IMR-90 (cell line): ENCODE data around the gene GRM5. TPM values are rescaled to one million over a fixed set of nuclear protein-coding genes. Genes with fewer than 3 reads are reported as not detected.
A peak's percentile ranks its signal among the peaks of the same experiment; 100 is the strongest.
"Not testable (repeated sequence)": the region's sequence is repeated elsewhere in the genome, so short reads cannot be mapped to it uniquely, and the experiment has no call there.

Experiments
- ATAC-seq: fragments of 200-7000 bp; cut with Tn5 transposase; 2 replicates; pipeline ENCODE4 v1.9.1; 2020; ENCODE audit warnings: low read depth, mild to moderate bottlenecking, moderate library complexity
- BruUV-seq: library from RNA; stranded (reverse); fragments of 400-500 nt; replicated peaks from 2 replicates; lab custom pipeline; 2021; lab: Mats Ljungman, UMichigan
- CTCF ChIA-PET: fragments of 300-600 bp; formaldehyde crosslinking; extraction: SDS; loops from one replicate; lab custom pipeline; 2021; ENCODE audit warnings: antibody characterized with exemption; lab: Yijun Ruan, JAX
- POLR2A ChIA-PET: fragments of 300-600 bp; sonication (Branson Sonifier 250); formaldehyde crosslinking; loops from one replicate; lab custom pipeline; 2022; ENCODE audit warnings: antibody characterized with exemption; ENCODE audit not compliant: unreplicated experiment; lab: Charles Lee
- DNase-seq: peaks from one replicate; pipeline ENCODE4 v3.0.0; 2013
- H2AFZ ChIP-seq: replicated peaks from 2 replicates; pipeline ENCODE3; 2013; ENCODE audit warnings: low read length, mild to moderate bottlenecking; ENCODE audit not compliant: poor library complexity
- H2AK5ac ChIP-seq: 2 replicates; pipeline ENCODE4 v1.6.1; 2013; ENCODE audit warnings: low read depth, low read length, inconsistent platforms
- H2AK9ac ChIP-seq: replicated peaks from 2 replicates; pipeline ENCODE3; 2013; ENCODE audit warnings: mild to moderate bottlenecking, low read depth, low read length, moderate library complexity; ENCODE audit not compliant: poor library complexity
- H2BK120ac ChIP-seq: 2 replicates; pipeline ENCODE4 v1.6.1; 2013; ENCODE audit warnings: low read depth, low read length, inconsistent platforms
- H2BK15ac ChIP-seq: 3 replicates; pipeline ENCODE4 v1.6.1; 2013; ENCODE audit warnings: low read depth, low read length, inconsistent platforms
- H2BK20ac ChIP-seq: 2 replicates; pipeline ENCODE4 v1.6.1; 2013; ENCODE audit warnings: low read depth, mild to moderate bottlenecking, inconsistent platforms, low read length, moderate library complexity
- H2BK5ac ChIP-seq: 2 replicates; pipeline ENCODE4 v1.6.1; 2013; ENCODE audit warnings: mild to moderate bottlenecking, low read depth, low read length, inconsistent platforms; ENCODE audit not compliant: poor library complexity, severe bottlenecking
- H3K14ac ChIP-seq: replicated peaks from 2 replicates; pipeline ENCODE4 v1.6.1; 2013; ENCODE audit warnings: low read depth, low read length, inconsistent platforms
- H3K18ac ChIP-seq: 2 replicates; pipeline ENCODE4 v1.6.1; 2013; ENCODE audit warnings: low read depth, low read length, control low read depth
- H3K23ac ChIP-seq: 2 replicates; pipeline ENCODE4 v1.6.1; 2013; ENCODE audit warnings: low read depth, low read length, inconsistent platforms
- H3K27ac ChIP-seq: 2 replicates; pipeline ENCODE4 v1.5.1; 2013; ENCODE audit warnings: mild to moderate bottlenecking, control low read depth, low read length; ENCODE audit not compliant: insufficient read depth
- H3K27me3 ChIP-seq: 2 replicates; pipeline ENCODE4 v1.6.1; 2013; ENCODE audit warnings: low read length; ENCODE audit not compliant: control insufficient read depth, insufficient read depth
- H3K36me3 ChIP-seq: 2 replicates; pipeline ENCODE4 v1.6.1; 2013; ENCODE audit warnings: low read length, mixed read lengths; ENCODE audit not compliant: control insufficient read depth, insufficient read depth
- H3K4ac ChIP-seq: 2 replicates; pipeline ENCODE4 v1.6.1; 2013; ENCODE audit warnings: low read depth, low read length, inconsistent platforms
- H3K4me1 ChIP-seq: 2 replicates; pipeline ENCODE4 v1.6.1; 2013; ENCODE audit warnings: low read length, mixed read lengths; ENCODE audit not compliant: control insufficient read depth, insufficient read depth
- H3K4me2 ChIP-seq: 2 replicates; pipeline ENCODE4 v1.6.1; 2013; ENCODE audit warnings: low read depth, mild to moderate bottlenecking, control low read depth, low read length, moderate library complexity
- H3K4me3 ChIP-seq: 2 replicates; pipeline ENCODE4 v1.5.1; 2013; ENCODE audit warnings: low read depth, mild to moderate bottlenecking, control low read depth, low read length, moderate library complexity; ENCODE audit not compliant: insufficient read depth
- H3K56ac ChIP-seq: 2 replicates; pipeline ENCODE4 v1.6.1; 2013; ENCODE audit warnings: low read length, inconsistent platforms; ENCODE audit not compliant: insufficient read depth; ENCODE audit errors: extremely low read depth
- H3K79me1 ChIP-seq, 2 experiments: 2 replicates each; pipeline ENCODE4 v1.6.1; 2013; ENCODE audit warnings: low read length in 2 of 2, inconsistent platforms in 1 of 2, low read depth in 1 of 2
- H3K9ac ChIP-seq: 2 replicates; pipeline ENCODE4 v1.6.1; 2013; ENCODE audit warnings: low read depth, low read length, control low read depth
- H3K9me1 ChIP-seq: 2 replicates; pipeline ENCODE4 v1.6.1; 2013; ENCODE audit warnings: low read length, inconsistent platforms; ENCODE audit not compliant: insufficient read depth
- H3K9me3 ChIP-seq: 2 replicates; pipeline ENCODE4 v1.6.1; 2013; ENCODE audit warnings: low read length; ENCODE audit not compliant: control insufficient read depth, insufficient read depth
- H4K20me1 ChIP-seq: 2 replicates; pipeline ENCODE4 v1.6.1; 2013; ENCODE audit warnings: low read length, inconsistent platforms; ENCODE audit not compliant: insufficient read depth
- H4K5ac ChIP-seq: 2 replicates; pipeline ENCODE4 v1.6.1; 2013; ENCODE audit warnings: mild to moderate bottlenecking, low read depth, low read length, control low read depth
- H4K8ac ChIP-seq, 2 experiments: 2 replicates each; pipeline ENCODE4 v1.6.1; 2013; ENCODE audit warnings: low read depth in 2 of 2, low read length in 2 of 2, control low read depth in 1 of 2, inconsistent platforms in 1 of 2
- H4K91ac ChIP-seq: 2 replicates; pipeline ENCODE4 v1.6.1; 2013; ENCODE audit warnings: low read depth, low read length, inconsistent platforms; ENCODE audit not compliant: insufficient read depth
- RAD21 ChIP-seq: IDR thresholded peaks from 2 replicates; pipeline ENCODE4 v1.6.1; 2012; ENCODE audit warnings: low read length, improper control_type of control experiment
- RCOR1 ChIP-seq: IDR thresholded peaks from 2 replicates; pipeline ENCODE4 v1.6.1; 2012; ENCODE audit warnings: mild to moderate bottlenecking, low read length, improper control_type of control experiment; ENCODE audit not compliant: insufficient replicate concordance
- SMC3 ChIP-seq: fragments of 150-350 bp; IDR thresholded peaks from 2 replicates; pipeline ENCODE4 v1.6.1; 2016; ENCODE audit warnings: low read depth, mild to moderate bottlenecking, antibody characterized with exemption, low read length, moderate library complexity
- WGBS, 2 experiments: methylation state at CpG; one replicate each; pipeline versions ENCODE4 v1.1.5 to v1.1.7; 2013; ENCODE audit warnings: missing lambda C conversion rate in 2 of 2; ENCODE audit not compliant: insufficient read length in 1 of 2; ENCODE audit errors: extremely low coverage in 2 of 2; 5-methylcytosine and 5-hydroxymethylcytosine counted together
- dilution Hi-C: fragments of 300-500 bp; cut with HindIII; formaldehyde crosslinking; loops from one replicate; pipeline ENCODE4 v1.14.3; 2018; ENCODE audit warnings: low sequenced_read_pairs; ENCODE audit not compliant: unreplicated experiment
- in situ Hi-C: fragments of 300-500 bp; cut with MboI; formaldehyde crosslinking; loops from 3 replicates; pipeline ENCODE4 v1.14.3; 2019; ENCODE audit warnings: low sequenced_read_pairs, inconsistent platforms, mixed read lengths
- intact Hi-C: fragments of 100-400 bp; cut with micrococcal nuclease; formaldehyde crosslinking; loops from 2 replicates; pipeline ENCODE4 v1.10.0; 2022
- polyA plus RNA-seq, 3 experiments: library from polyadenylated mRNA; depleted of rRNA; stranded (reverse); fragments of >200 nt; gene quantifications; 2 replicates each; pipeline ENCODE4 v1.2.3, GENCODE V29; 2012; ENCODE audit warnings: low replicate concordance in 1 of 3
- total RNA-seq: library from RNA; depleted of rRNA; stranded (reverse); fragments of >200 nt; gene quantifications from 2 replicates; pipeline ENCODE4 v1.2.3, GENCODE V29; 2012
- TF ChIP-seq, protein P1 (sequence below): conservative IDR thresholded peaks from 2 replicates; pipeline ENCODE4 v1.5.1; 2012; ENCODE audit warnings: mild to moderate bottlenecking, low read depth, low read length, improper control_type of control experiment

Gene GRM5
- total and polyA plus RNA-seq, 2 of the 4 experiments (the other 2 are of a cell fraction): under 0.01 TPM

GRCh38 chr11:88886796-88887195 lies 179.0 kb downstream of the GRM5 start:
- Histone ChIP-seq H3K4me2 (no peak overlapping the region), H3K14ac (no peak overlapping the region), H2BK20ac (no peak overlapping the region), H2AK9ac (no peak overlapping the region), H3K27me3 (no peaks in the 10 kb centered on the region), H2BK120ac (no peak overlapping the region), H3K4me1 (no peaks in the 10 kb centered on the region), H2AFZ (no peak overlapping the region), H3K23ac (no peak overlapping the region), H3K9ac (no peak overlapping the region), H3K79me1 (no peaks in the 10 kb centered on the region), H3K4me3 (no peak overlapping the region), H4K8ac (no peak overlapping the region), H2AK5ac (no peak overlapping the region), H3K36me3 (no peaks in the 10 kb centered on the region), H3K56ac (no peak overlapping the region), H4K91ac (no peak overlapping the region), H2BK5ac (no peak overlapping the region), H3K18ac (no peak overlapping the region), H3K4ac (no peak overlapping the region), H3K9me1 (no peaks in the 10 kb centered on the region), H3K9me3 (peaks cover 2% of the 10 kb centered on the region; the same call in 1 of the 2 replicates), H4K5ac (no peak overlapping the region), H4K20me1 (no peaks in the 10 kb centered on the region), H2BK15ac (no peak overlapping the region), H3K27ac (no peak overlapping the region)
- in situ Hi-C loops (loop anchor here (25.0 kb wide), 2 partner anchors 324 to 874 kb away; no protein-coding TSS in a partner anchor), intact Hi-C loops (loop anchor here (2.0 to 5.0 kb wide), 3 partner anchors 342 to 1144 kb away; no protein-coding TSS in a partner anchor), dilution Hi-C loops (no loop called here)
- ChIA-PET CTCF (interaction anchor here (0.6 kb wide), 1 partner anchor 1221 kb away, joined by 7 read pairs; no protein-coding TSS in a partner anchor), POLR2A (no interaction called here)
- no CpG with 5 or more reads among the region's 3 CpGs for WGBS, 2 experiments
- peak; percentile 62; the same call in 1 of the 2 replicates for ATAC-seq
- peak; percentile 46 for TF ChIP-seq SMC3
- peak; percentile 68 for TF ChIP-seq RAD21
- TF ChIP-seq RCOR1: no peak
- TF ChIP-seq, protein P1, sequence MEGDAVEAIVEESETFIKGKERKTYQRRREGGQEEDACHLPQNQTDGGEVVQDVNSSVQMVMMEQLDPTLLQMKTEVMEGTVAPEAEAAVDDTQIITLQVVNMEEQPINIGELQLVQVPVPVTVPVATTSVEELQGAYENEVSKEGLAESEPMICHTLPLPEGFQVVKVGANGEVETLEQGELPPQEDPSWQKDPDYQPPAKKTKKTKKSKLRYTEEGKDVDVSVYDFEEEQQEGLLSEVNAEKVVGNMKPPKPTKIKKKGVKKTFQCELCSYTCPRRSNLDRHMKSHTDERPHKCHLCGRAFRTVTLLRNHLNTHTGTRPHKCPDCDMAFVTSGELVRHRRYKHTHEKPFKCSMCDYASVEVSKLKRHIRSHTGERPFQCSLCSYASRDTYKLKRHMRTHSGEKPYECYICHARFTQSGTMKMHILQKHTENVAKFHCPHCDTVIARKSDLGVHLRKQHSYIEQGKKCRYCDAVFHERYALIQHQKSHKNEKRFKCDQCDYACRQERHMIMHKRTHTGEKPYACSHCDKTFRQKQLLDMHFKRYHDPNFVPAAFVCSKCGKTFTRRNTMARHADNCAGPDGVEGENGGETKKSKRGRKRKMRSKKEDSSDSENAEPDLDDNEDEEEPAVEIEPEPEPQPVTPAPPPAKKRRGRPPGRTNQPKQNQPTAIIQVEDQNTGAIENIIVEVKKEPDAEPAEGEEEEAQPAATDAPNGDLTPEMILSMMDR: peak; percentile 57
- DNase-seq: peak; percentile 46
- no TSS peak for BruUV-seq

DNA sequence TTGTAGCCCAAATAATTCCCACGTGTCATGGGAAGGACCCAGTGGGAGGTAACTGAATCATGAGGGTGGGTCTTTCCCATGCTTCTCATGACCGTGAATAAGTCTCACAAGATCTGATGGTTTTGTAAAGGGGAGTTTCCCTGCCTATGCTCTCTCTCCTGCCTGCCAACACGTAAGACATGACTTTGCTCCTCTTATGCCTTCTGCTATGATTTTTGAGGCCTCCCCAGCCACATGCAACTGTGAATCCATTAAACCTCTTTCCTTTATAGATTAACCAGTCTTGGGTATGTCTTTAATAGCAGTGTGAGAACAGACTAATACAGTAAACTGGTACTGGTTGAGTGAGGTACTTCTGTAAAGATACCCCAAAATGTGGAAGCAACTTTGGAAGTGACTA lies 183.0 kb downstream of the GRM5 start:
- H2AK5ac ChIP-seq, H2BK15ac ChIP-seq, H3K79me1 ChIP-seq, H3K9me3 ChIP-seq, H3K9me1 ChIP-seq, H3K9ac ChIP-seq, H3K27me3 ChIP-seq, H3K4me1 ChIP-seq, H3K4me3 ChIP-seq, H2BK20ac ChIP-seq, H2BK5ac ChIP-seq, dilution Hi-C loops, H2BK120ac ChIP-seq, H3K4ac ChIP-seq, H4K5ac ChIP-seq, intact Hi-C loops, H3K27ac ChIP-seq, H4K20me1 ChIP-seq, H3K4me2 ChIP-seq, H3K36me3 ChIP-seq, CTCF ChIA-PET, H3K56ac ChIP-seq, H2AFZ ChIP-seq, H3K23ac ChIP-seq, ATAC-seq, H3K18ac ChIP-seq, DNase-seq, H3K14ac ChIP-seq, POLR2A ChIA-PET, H4K91ac ChIP-seq, H2AK9ac ChIP-seq, H4K8ac ChIP-seq, BruUV-seq: not testable (repeated sequence)
- in situ Hi-C loops: loop anchor here (25.0 kb wide), 2 partner anchors 320 to 870 kb away; no protein-coding TSS in a partner anchor
- WGBS, 2 experiments: no CpG with 5 or more reads among the region's 3 CpGs
